Parathyroid adenoma (tissue), 2 donors: Measurements from ENCODE around the gene KLLN.
"Not testable (repeated sequence)": the region's sequence is repeated elsewhere in the genome, so short reads cannot be mapped to it uniquely, and the experiment has no call there.

Experiments
- H2AFZ ChIP-seq: fragments of 300-600 bp; sonication (generic); one replicate; pipeline ENCODE4 v1.7.0; 2017; ENCODE audit warnings: antibody characterized with exemption, mild to moderate bottlenecking
- H3K27ac ChIP-seq: fragments of 300-600 bp; sonication (generic); one replicate; pipeline ENCODE4 v1.7.0; 2017
- H3K27me3 ChIP-seq: fragments of 300-600 bp; sonication (generic); one replicate; pipeline ENCODE4 v1.7.0; 2017; ENCODE audit warnings: low read length; ENCODE audit not compliant: control insufficient read depth, insufficient read depth
- H3K36me3 ChIP-seq: fragments of 300-600 bp; sonication (generic); one replicate; pipeline ENCODE4 v1.7.0; 2017; ENCODE audit warnings: low read length; ENCODE audit not compliant: control insufficient read depth, insufficient read depth
- H3K4me1 ChIP-seq: fragments of 300-600 bp; sonication (generic); one replicate; pipeline ENCODE4 v1.7.0; 2017; ENCODE audit warnings: control low read depth
- H3K4me2 ChIP-seq: fragments of 300-600 bp; sonication (generic); one replicate; pipeline ENCODE4 v1.7.0; 2017; ENCODE audit warnings: low read length
- H3K4me3 ChIP-seq: fragments of 300-600 bp; sonication (generic); one replicate; pipeline ENCODE4 v1.7.0; 2017; ENCODE audit warnings: low read depth, low read length
- H3K79me2 ChIP-seq: fragments of 300-600 bp; sonication (generic); one replicate; pipeline ENCODE4 v1.7.0; 2017; ENCODE audit warnings: control low read depth
- H3K9ac ChIP-seq: fragments of 300-600 bp; sonication (generic); one replicate; pipeline ENCODE4 v1.7.0; 2017; ENCODE audit warnings: mild to moderate bottlenecking
- H3K9me3 ChIP-seq: fragments of 300-600 bp; sonication (generic); one replicate; pipeline ENCODE4 v1.7.0; 2017; ENCODE audit warnings: low read length; ENCODE audit not compliant: control insufficient read depth
- CTCF ChIP-seq: fragments of 300-600 bp; sonication (generic); IDR thresholded peaks from one replicate; pipeline ENCODE4 v1.7.0; 2017; ENCODE audit warnings: antibody characterized with exemption, mild to moderate bottlenecking
- donor health status: primary hyperparathyroidism.

The KLLN gene

DNA sequence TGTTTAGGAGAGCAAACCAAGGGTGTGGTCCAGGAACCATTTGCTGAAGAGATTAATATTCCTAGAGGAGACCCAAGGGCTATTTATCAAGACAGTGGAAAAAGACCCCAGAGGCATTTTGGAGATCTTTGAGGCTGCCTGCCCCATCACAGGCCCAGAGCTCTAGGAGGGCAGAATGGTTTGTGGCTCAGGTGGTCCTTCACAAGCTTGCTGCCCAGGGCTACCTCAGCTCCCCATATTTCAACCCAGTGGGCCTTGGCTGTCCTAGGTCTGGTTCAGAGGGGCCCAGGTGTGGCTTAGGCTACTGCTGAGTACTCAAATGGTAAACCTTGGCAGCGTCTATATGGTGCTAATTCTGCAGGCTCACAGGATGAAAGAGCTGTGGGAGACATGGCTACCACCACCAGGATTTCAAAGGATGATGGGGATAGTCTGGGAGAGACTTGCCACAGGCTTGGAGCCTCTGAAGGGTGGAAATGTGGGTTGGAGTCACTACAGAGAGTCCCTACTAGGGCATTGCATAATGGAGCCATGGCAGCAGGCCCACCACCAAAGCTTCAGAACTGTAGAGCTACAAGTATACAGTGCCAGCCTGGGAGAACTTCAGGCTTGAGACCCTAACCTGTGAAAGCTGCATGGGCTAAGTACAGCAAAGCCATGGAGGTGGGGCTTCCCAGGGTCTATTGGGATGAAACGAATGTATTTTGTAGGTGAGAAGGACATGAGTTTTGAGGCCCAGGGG, 24.4 kb upstream of the KLLN start:
- H3K4me2 ChIP-seq: no peak overlapping the region
- no peak for TF ChIP-seq CTCF
- H3K9ac ChIP-seq: no peak overlapping the region
- H2AFZ ChIP-seq: no peak overlapping the region
- H3K27me3 ChIP-seq: no peaks in the 10 kb centered on the region
- no peaks in the 10 kb centered on the region for H3K4me1 ChIP-seq
- no peaks in the 10 kb centered on the region for H3K9me3 ChIP-seq
- H3K4me3 ChIP-seq: no peak overlapping the region
- H3K79me2 ChIP-seq: peaks cover 38% of the 10 kb centered on the region
- H3K36me3 ChIP-seq: no peaks in the 10 kb centered on the region
- H3K27ac ChIP-seq: no peak overlapping the region

DNA sequence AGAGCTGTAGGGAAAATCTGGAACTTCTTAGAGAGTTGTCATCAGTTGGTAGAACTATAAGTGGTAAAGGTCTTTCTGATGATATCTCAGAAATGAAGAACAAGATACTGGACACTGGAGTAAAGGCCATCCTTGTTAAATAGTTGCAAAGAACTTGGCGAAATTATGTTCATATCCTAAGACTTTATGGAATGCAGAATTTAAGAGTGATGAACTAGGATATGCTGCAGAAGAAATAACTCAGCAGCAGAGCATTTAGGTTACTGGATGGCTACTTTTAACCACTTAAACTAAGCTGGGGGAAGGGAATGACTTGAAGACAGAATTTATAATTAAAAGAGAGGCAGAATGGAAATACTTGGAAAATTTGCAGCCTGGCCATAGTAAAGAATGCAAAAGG, 23.8 kb upstream of the KLLN start:
- H3K27ac ChIP-seq: no peak overlapping the region
- H3K9ac ChIP-seq: no peak overlapping the region
- H3K79me2 ChIP-seq: peaks cover 34% of the 10 kb centered on the region
- H3K9me3 ChIP-seq: no peaks in the 10 kb centered on the region
- no peaks in the 10 kb centered on the region for H3K27me3 ChIP-seq
- H3K4me1 ChIP-seq: no peaks in the 10 kb centered on the region
- H3K4me2 ChIP-seq: no peak overlapping the region
- no peak for TF ChIP-seq CTCF
- H2AFZ ChIP-seq: no peak overlapping the region
- H3K4me3 ChIP-seq: no peak overlapping the region
- no peaks in the 10 kb centered on the region for H3K36me3 ChIP-seq

DNA sequence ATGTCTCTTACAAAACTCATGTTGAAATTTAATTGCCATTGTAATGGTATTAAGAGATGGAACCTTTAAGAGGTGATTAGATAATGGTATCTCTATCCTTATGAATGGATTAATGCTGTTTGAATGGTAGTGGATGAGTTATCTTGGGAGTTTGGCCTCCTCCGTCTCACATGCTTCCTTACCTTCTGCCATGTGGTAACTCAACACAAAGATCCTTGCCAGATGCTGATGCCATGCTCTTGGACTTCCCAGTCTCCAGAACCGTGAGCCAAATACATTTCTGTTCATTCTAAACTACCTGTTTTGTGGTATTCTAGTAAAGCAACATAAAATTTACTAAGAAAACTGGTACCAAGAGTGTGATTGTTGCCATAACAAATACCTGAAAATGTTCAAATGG, 23.3 kb upstream of the KLLN start:
- no peak overlapping the region for H3K27ac ChIP-seq
- TF ChIP-seq CTCF: no peak
- no peaks in the 10 kb centered on the region for H3K36me3 ChIP-seq
- H3K27me3 ChIP-seq: no peaks in the 10 kb centered on the region
- peaks cover 33% of the 10 kb centered on the region for H3K79me2 ChIP-seq
- H2AFZ ChIP-seq: no peak overlapping the region
- H3K9me3 ChIP-seq: no peaks in the 10 kb centered on the region
- no peak overlapping the region for H3K9ac ChIP-seq
- H3K4me2 ChIP-seq: no peak overlapping the region
- no peak overlapping the region for H3K4me3 ChIP-seq
- no peaks in the 10 kb centered on the region for H3K4me1 ChIP-seq

GRCh38 chr10:87882555-87883294, 19.4 kb upstream of the KLLN start:
- H3K36me3 ChIP-seq: no peaks in the 10 kb centered on the region
- no peaks in the 10 kb centered on the region for H3K4me1 ChIP-seq
- peaks cover 45% of the 10 kb centered on the region for H3K79me2 ChIP-seq
- H3K9me3 ChIP-seq: no peaks in the 10 kb centered on the region
- no peak overlapping the region for H3K9ac ChIP-seq
- H3K4me3 ChIP-seq: no peak overlapping the region
- no peaks in the 10 kb centered on the region for H3K27me3 ChIP-seq
- no peak for TF ChIP-seq CTCF
- no peak overlapping the region for H3K27ac ChIP-seq
- no peak overlapping the region for H2AFZ ChIP-seq
- H3K4me2 ChIP-seq: no peak overlapping the region

DNA sequence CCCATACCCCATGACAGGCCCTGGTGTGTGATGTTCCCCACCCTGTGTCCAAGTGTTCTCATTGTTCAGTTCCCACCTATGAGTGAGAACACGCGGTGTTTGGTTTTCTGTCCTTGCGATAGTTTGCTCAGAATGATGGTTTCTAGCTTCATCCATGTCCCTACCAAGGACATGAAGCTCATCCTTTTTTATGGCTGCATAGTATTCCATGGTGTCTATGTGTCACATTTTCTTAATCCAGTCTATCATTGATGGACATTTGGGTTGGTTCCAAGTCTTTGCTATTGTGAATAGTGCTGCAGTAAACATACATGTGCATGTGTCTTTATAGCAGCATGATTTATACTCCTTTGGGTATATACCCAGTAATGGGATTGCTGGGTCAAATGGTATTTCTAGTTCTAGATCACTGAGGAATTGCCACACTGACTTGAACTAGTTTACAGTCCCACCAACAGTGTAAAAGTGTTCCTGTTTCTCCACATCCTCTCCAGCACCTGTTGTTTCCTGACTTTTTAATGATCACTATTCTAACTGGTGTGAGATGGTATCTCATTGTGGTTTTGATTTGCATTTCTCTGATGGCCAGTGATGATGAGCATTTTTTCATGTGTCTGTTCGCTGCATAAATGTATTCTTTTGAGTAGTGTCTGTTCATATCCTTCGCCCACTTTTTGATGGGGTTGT, 18.2 kb upstream of the KLLN start:
- H3K36me3 ChIP-seq, H3K4me2 ChIP-seq, H3K4me1 ChIP-seq, H3K4me3 ChIP-seq, H3K9me3 ChIP-seq, H3K9ac ChIP-seq, H3K27me3 ChIP-seq, H3K27ac ChIP-seq, H2AFZ ChIP-seq: not testable (repeated sequence)
- peaks cover 34% of the 10 kb centered on the region for H3K79me2 ChIP-seq
